Muscle layer of duodenum (tissue), 2 donors: ENCODE data around the gene BMPR2.
A peak's percentile ranks its signal among the peaks of the same experiment; 100 is the strongest.
"Not testable (repeated sequence)": the region's sequence is repeated elsewhere in the genome, so short reads cannot be mapped to it uniquely, and the experiment has no call there.

Experiments used
- H3K27ac ChIP-seq: one replicate; pipeline ENCODE4 v1.7.0; 2013; ENCODE audit warnings: mild to moderate bottlenecking, low read length
- H3K27me3 ChIP-seq: one replicate; pipeline ENCODE4 v1.7.0; 2013; ENCODE audit warnings: low read depth, mild to moderate bottlenecking, control low read depth, low read length
- H3K36me3 ChIP-seq, 2 donors: one replicate each; pipeline ENCODE4 v1.7.0; 2013; ENCODE audit warnings: low read length in 2 of 2, control low read depth in 1 of 2, mild to moderate bottlenecking in 1 of 2; ENCODE audit not compliant: insufficient read depth in 2 of 2, control insufficient read depth in 1 of 2
- H3K4me1 ChIP-seq, 2 donors: one replicate each; pipeline ENCODE4 v1.7.0; 2013; ENCODE audit warnings: low read length in 2 of 2, mild to moderate bottlenecking in 2 of 2, control low read depth in 1 of 2, moderate library complexity in 1 of 2; ENCODE audit not compliant: insufficient read depth in 2 of 2, control insufficient read depth in 1 of 2
- H3K4me3 ChIP-seq, 2 donors: one replicate each; pipeline ENCODE4 v1.7.0; 2013; ENCODE audit warnings: low read length in 2 of 2, low read depth in 1 of 2, mild to moderate bottlenecking in 1 of 2
- H3K9me3 ChIP-seq, 2 donors: one replicate each; pipeline ENCODE4 v1.7.0; 2013; ENCODE audit warnings: low read length in 2 of 2, control low read depth in 1 of 2, mild to moderate bottlenecking in 1 of 2; ENCODE audit not compliant: control insufficient read depth in 1 of 2
- donor health status: healthy.

The BMPR2 gene

GRCh38 chr2:202360646-202361045 lies 15.5 kb upstream of the BMPR2 start:
- Histone ChIP-seq H3K27ac (no peak overlapping the region), H3K27me3 (no peaks in the 10 kb centered on the region), H3K4me1 (no peaks in the 10 kb centered on the region), H3K4me3 (no peak overlapping the region), H3K36me3 (no peaks in the 10 kb centered on the region), H3K9me3 (no peaks in the 10 kb centered on the region)

GRCh38 chr2:202361108-202361507 lies 15.0 kb upstream of the BMPR2 start:
- no peaks in the 10 kb centered on the region for H3K27me3 ChIP-seq
- H3K4me3 ChIP-seq: no peak overlapping the region
- no peak overlapping the region for H3K27ac ChIP-seq
- no peaks in the 10 kb centered on the region for H3K36me3 ChIP-seq
- no peaks in the 10 kb centered on the region for H3K9me3 ChIP-seq
- no peaks in the 10 kb centered on the region for H3K4me1 ChIP-seq

- Histone ChIP-seq H3K27me3 (no peaks in the 10 kb centered on the region), H3K4me3 (no peak overlapping the region), H3K9me3 (no peaks in the 10 kb centered on the region), H3K27ac (no peak overlapping the region), H3K4me1 (no peaks in the 10 kb centered on the region), H3K36me3 (no peaks in the 10 kb centered on the region)
Observed at GRCh38 chr2:202373490-202373889, 2.6 kb upstream of the BMPR2 start.

GRCh38 chr2:202374383-202374782 lies 1.7 kb upstream of the BMPR2 start:
- H3K4me3 ChIP-seq: peak overlapping the region in 1 of 2 donors; percentile 86
- peak overlapping the region; percentile 98 for H3K27ac ChIP-seq
- not testable (repeated sequence) for H3K9me3 ChIP-seq, H3K4me1 ChIP-seq, H3K27me3 ChIP-seq, H3K36me3 ChIP-seq

- peaks cover 0 to 8% of the 10 kb centered on the region in 2 donors for H3K4me1 ChIP-seq
- H3K36me3 ChIP-seq: no peaks in the 10 kb centered on the region
- no peaks in the 10 kb centered on the region for H3K9me3 ChIP-seq
- no peaks in the 10 kb centered on the region for H3K27me3 ChIP-seq
- peak overlapping the region; percentile 83 to 86 for H3K4me3 ChIP-seq
- H3K27ac ChIP-seq: peak overlapping the region; percentile 98
Observed at GRCh38 chr2:202375033-202375608, 1.0 kb upstream of the BMPR2 start.

- peak overlapping the region; percentile 83 to 88 for H3K4me3 ChIP-seq
Observed at GRCh38 chr2:202376460-202377206, 506 bp downstream of the BMPR2 start.

GRCh38 chr2:202377207-202377761 lies 1.2 kb downstream of the BMPR2 start:
- Histone ChIP-seq H3K36me3 (no peaks in the 10 kb centered on the region), H3K9me3 (no peaks in the 10 kb centered on the region), H3K27me3 (no peaks in the 10 kb centered on the region), H3K4me1 (peaks cover 0 to 21% of the 10 kb centered on the region in 2 donors), H3K4me3 (peak overlapping the region; percentile 83 to 88), H3K27ac (peak overlapping the region; percentile 92)

More at GRCh38 chr2:202376460-202377206, 506 bp downstream of the BMPR2 start:
- H3K27me3 ChIP-seq: no peaks in the 10 kb centered on the region
- H3K9me3 ChIP-seq: no peaks in the 10 kb centered on the region
- H3K4me1 ChIP-seq: peaks cover 0 to 19% of the 10 kb centered on the region in 2 donors
- H3K27ac ChIP-seq: peak overlapping the region; percentile 92
- H3K36me3 ChIP-seq: no peaks in the 10 kb centered on the region

- Histone ChIP-seq H3K9me3 (no peaks in the 10 kb centered on the region), H3K27me3 (no peaks in the 10 kb centered on the region), H3K36me3 (no peaks in the 10 kb centered on the region), H3K4me3 (peak overlapping the region; percentile 83 to 88), H3K27ac (peak overlapping the region; percentile 92), H3K4me1 (peaks cover 0 to 25% of the 10 kb centered on the region in 2 donors)
Observed at GRCh38 chr2:202378001-202378400, 1.9 kb downstream of the BMPR2 start.

- H3K4me1 ChIP-seq: peaks cover 0 to 26% of the 10 kb centered on the region in 2 donors
- no peaks in the 10 kb centered on the region for H3K27me3 ChIP-seq
- H3K9me3 ChIP-seq: no peaks in the 10 kb centered on the region
- peak overlapping the region; percentile 83 to 88 for H3K4me3 ChIP-seq
- no peaks in the 10 kb centered on the region for H3K36me3 ChIP-seq
- peak overlapping the region; percentile 92 for H3K27ac ChIP-seq
Observed at GRCh38 chr2:202378662-202379358, 2.7 kb downstream of the BMPR2 start.

GRCh38 chr2:202382684-202383083 lies 6.6 kb downstream of the BMPR2 start:
- H3K36me3 ChIP-seq: no peaks in the 10 kb centered on the region
- H3K4me3 ChIP-seq: no peak overlapping the region
- H3K27ac ChIP-seq: no peak overlapping the region
- no peaks in the 10 kb centered on the region for H3K27me3 ChIP-seq
- H3K4me1 ChIP-seq: peaks cover 0 to 34% of the 10 kb centered on the region in 2 donors
- H3K9me3 ChIP-seq: no peaks in the 10 kb centered on the region

GRCh38 chr2:202386495-202386894 lies 10.4 kb downstream of the BMPR2 start:
- not testable (repeated sequence) for H3K4me3 ChIP-seq, H3K27me3 ChIP-seq, H3K27ac ChIP-seq, H3K9me3 ChIP-seq, H3K36me3 ChIP-seq
- H3K4me1 ChIP-seq: peaks cover 0 to 17% of the 10 kb centered on the region in 2 donors
